ENCODE results near the gene PEA15. TPM values are rescaled to one million over a fixed set of nuclear protein-coding genes. Genes with fewer than 3 reads are reported as not detected.

The PEA15 gene
- total and polyA plus RNA-seq, 10 of the 15 experiments (the other 5 are each of a cell fraction or from before 2014, with no cell fraction given) = 15.1 to 269 (median 65.6) TPM

- TF ChIP-seq, protein P1, sequence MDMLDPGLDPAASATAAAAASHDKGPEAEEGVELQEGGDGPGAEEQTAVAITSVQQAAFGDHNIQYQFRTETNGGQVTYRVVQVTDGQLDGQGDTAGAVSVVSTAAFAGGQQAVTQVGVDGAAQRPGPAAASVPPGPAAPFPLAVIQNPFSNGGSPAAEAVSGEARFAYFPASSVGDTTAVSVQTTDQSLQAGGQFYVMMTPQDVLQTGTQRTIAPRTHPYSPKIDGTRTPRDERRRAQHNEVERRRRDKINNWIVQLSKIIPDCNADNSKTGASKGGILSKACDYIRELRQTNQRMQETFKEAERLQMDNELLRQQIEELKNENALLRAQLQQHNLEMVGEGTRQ (IDR thresholded peaks at IDR 0.05; ENCODE audit: borderline replicate concordance, low read depth, low read length) = no peak
- TF ChIP-seq NBN (IDR thresholded peaks at IDR 0.05) (0 out of 2 replicates have a peak, but pooled peaks have one; percentile 36), RB1 (IDR thresholded peaks at IDR 0.05; ENCODE audit: borderline replicate concordance) (no peak), HDGF (IDR thresholded peaks at IDR 0.05) (no peak)
These were observed 9.0 kb upstream of the PEA15 start (continued) for GRCh38 chr1:160196143-160196542.

- FAIRE-seq = no peak
- WGBS (ENCODE audit: insufficient coverage, insufficient replicate concordance, low lambda C conversion rate, missing lambda C conversion rate) = 93% methylated on average over 4 of the region's 4 CpGs
- TF ChIP-seq FOXM1 (IDR thresholded peaks at IDR 0.05; ENCODE audit: low read depth, low read length) (no peak), RCOR1 (conservative IDR thresholded peaks at IDR 0.05; ENCODE audit: low read depth, low read length) (no peak), HDAC6 (IDR thresholded peaks at IDR 0.05; ENCODE audit: unreplicated experiment) (no peak), JUNB (IDR thresholded peaks at IDR 0.05) (no peak), ETV6 (conservative IDR thresholded peaks at IDR 0.05 in 1 of 2, IDR thresholded peaks at IDR 0.05 in 1 of 2; ENCODE audit: borderline replicate concordance in 1 of 2, low read depth in 1 of 2) (no peak), POLR2AphosphoS2 (IDR thresholded peaks at IDR 0.05; ENCODE audit: low read depth, low read length) (no peak), MEF2A (IDR thresholded peaks at IDR 0.05; ENCODE audit: insufficient read depth, low read depth, low read length) (no peak), TAF1 (IDR thresholded peaks at IDR 0.05; ENCODE audit: borderline replicate concordance, low read depth, low read length) (no peak), CEBPB (IDR thresholded peaks at IDR 0.05; ENCODE audit: borderline replicate concordance in 1 of 2, low read depth in 2 of 2, low read length in 2 of 2) (no peak), JUND (IDR thresholded peaks at IDR 0.05; ENCODE audit: low read depth, low read length) (no peak), CTCF (IDR thresholded peaks at IDR 0.05 in 2 of 3, conservative IDR thresholded peaks at IDR 0.05 in 1 of 3; ENCODE audit: control insufficient read depth in 2 of 3, extremely low read depth in 1 of 3, insufficient read depth in 1 of 3, low read depth in 3 of 3, low read length in 3 of 3) (no peak)
- TF ChIP-seq, protein P2, sequence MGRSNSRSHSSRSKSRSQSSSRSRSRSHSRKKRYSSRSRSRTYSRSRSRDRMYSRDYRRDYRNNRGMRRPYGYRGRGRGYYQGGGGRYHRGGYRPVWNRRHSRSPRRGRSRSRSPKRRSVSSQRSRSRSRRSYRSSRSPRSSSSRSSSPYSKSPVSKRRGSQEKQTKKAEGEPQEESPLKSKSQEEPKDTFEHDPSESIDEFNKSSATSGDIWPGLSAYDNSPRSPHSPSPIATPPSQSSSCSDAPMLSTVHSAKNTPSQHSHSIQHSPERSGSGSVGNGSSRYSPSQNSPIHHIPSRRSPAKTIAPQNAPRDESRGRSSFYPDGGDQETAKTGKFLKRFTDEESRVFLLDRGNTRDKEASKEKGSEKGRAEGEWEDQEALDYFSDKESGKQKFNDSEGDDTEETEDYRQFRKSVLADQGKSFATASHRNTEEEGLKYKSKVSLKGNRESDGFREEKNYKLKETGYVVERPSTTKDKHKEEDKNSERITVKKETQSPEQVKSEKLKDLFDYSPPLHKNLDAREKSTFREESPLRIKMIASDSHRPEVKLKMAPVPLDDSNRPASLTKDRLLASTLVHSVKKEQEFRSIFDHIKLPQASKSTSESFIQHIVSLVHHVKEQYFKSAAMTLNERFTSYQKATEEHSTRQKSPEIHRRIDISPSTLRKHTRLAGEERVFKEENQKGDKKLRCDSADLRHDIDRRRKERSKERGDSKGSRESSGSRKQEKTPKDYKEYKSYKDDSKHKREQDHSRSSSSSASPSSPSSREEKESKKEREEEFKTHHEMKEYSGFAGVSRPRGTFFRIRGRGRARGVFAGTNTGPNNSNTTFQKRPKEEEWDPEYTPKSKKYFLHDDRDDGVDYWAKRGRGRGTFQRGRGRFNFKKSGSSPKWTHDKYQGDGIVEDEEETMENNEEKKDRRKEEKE (IDR thresholded peaks at IDR 0.05) = no peak
These were observed 8.0 kb upstream of the PEA15 start for GRCh38 chr1:160197231-160197630.

More at GRCh38 chr1:160197231-160197630, 8.0 kb upstream of the PEA15 start:
- no TSS peak for BruUV-seq (replicated peaks)
- ChIA-PET RAD21 (ENCODE audit: unreplicated experiment) (interaction anchor here (10.6 kb wide), 1 partner anchor 55 kb away, joined by 89 read pairs; no protein-coding TSS in a partner anchor), SMC1A (ENCODE audit: uncharacterized antibody, unreplicated experiment) (interaction anchor here (1.2 to 1.6 kb wide), 2 partner anchors 55 to 95 kb away, joined by 5 to 6 read pairs; no protein-coding TSS in a partner anchor), CTCF (interaction anchor here (1.4 to 4.5 kb wide), 3 partner anchors 55 to 94 kb away, joined by 3 to 50 read pairs (median 41); no protein-coding TSS in a partner anchor), POLR2A (interaction anchor here (0.6 to 1.4 kb wide), 2 partner anchors 64 to 65 kb away, joined by 3 read pairs; partner anchors contain the start of gene DCAF8)
- H4K20me1 ChIP-seq (ENCODE audit: control insufficient read depth, insufficient read depth) = no peaks in the 10 kb centered on the region
- H3K4me1 ChIP-seq (ENCODE audit: control insufficient read depth, insufficient read depth, low read length) = peaks cover 17% of the 10 kb centered on the region
- intact Hi-C loops (cut with micrococcal nuclease; ENCODE audit: unreplicated experiment) = no loop called here
- in situ Hi-C loops (cut with MboI) = loop anchor here (5.0 kb wide), 1 partner anchor 55 kb away; no protein-coding TSS in a partner anchor
- no peak overlapping the region for H3K9ac ChIP-seq (ENCODE audit: control insufficient read depth, insufficient read depth, low read length)
- no peak overlapping the region for H3K4me2 ChIP-seq (ENCODE audit: control insufficient read depth, insufficient read depth)
- no peak overlapping the region for H3K4me3 ChIP-seq
- ATAC-seq (no peak), DNase-seq (ENCODE audit: low read depth, low spot score) (no peak)
- no peaks in the 10 kb centered on the region for H3K79me2 ChIP-seq (ENCODE audit: control insufficient read depth, insufficient read depth, low read length)
- no peaks in the 10 kb centered on the region for H3K36me3 ChIP-seq (ENCODE audit: control insufficient read depth in 2 of 2, insufficient read depth in 2 of 2, low read length in 1 of 2)
- H3K27ac ChIP-seq (ENCODE audit: control insufficient read depth, insufficient read depth) = no peak overlapping the region
- no peaks in the 10 kb centered on the region for H3K27me3 ChIP-seq (replicated peaks in 1 of 2; ENCODE audit: control insufficient read depth in 2 of 2, insufficient read depth in 2 of 2, low read length in 1 of 2)
- H3K9me3 ChIP-seq (replicated peaks; ENCODE audit: control insufficient read depth, insufficient read depth, low read length) = no peaks in the 10 kb centered on the region
- no peak overlapping the region for H2AFZ ChIP-seq (ENCODE audit: control insufficient read depth, low read depth, low read length)

Data from GM12878 (cell line).